HG03135 (cell line): ENCODE data around the gene ZNF608.

Experiments
- ATAC-seq: cut with Tn5 transposase; IDR thresholded peaks from one replicate; pipeline ENCODE4 v1.9.1; 2021; ENCODE audit warnings: mild to moderate bottlenecking, moderate library complexity; ENCODE audit not compliant: unreplicated experiment

ZNF608 gene

GRCh38 chr5:124754206-124754927 lies 7.9 kb upstream of the ZNF608 start:
- ATAC-seq = no peak

- no peak for ATAC-seq
Measured at GRCh38 chr5:124752854-124753720, 6.6 kb upstream of the ZNF608 start.

GRCh38 chr5:124751031-124751430 lies 4.6 kb upstream of the ZNF608 start:
- ATAC-seq = no peak

GRCh38 chr5:124748687-124749594 lies 2.5 kb upstream of the ZNF608 start:
- ATAC-seq = peak; percentile 78

- peak; percentile 48 for ATAC-seq
Measured at GRCh38 chr5:124747791-124748686, 1.6 kb upstream of the ZNF608 start.

- ATAC-seq = no peak
Measured at GRCh38 chr5:124746916-124747790, 714 bp upstream of the ZNF608 start.

GRCh38 chr5:124745007-124745927 lies 1.2 kb downstream of the ZNF608 start:
- ATAC-seq = no peak

- no peak for ATAC-seq
Measured at GRCh38 chr5:124744170-124744971, 2.1 kb downstream of the ZNF608 start.

GRCh38 chr5:124743602-124744169 lies 2.8 kb downstream of the ZNF608 start:
- ATAC-seq = no peak

GRCh38 chr5:124742983-124743601 lies 3.3 kb downstream of the ZNF608 start:
- ATAC-seq = no peak

- no peak for ATAC-seq
Measured at GRCh38 chr5:124742521-124742920, 3.9 kb downstream of the ZNF608 start.

- no peak for ATAC-seq
Measured at GRCh38 chr5:124741711-124742496, 4.5 kb downstream of the ZNF608 start.

GRCh38 chr5:124740991-124741583 lies 5.4 kb downstream of the ZNF608 start:
- ATAC-seq = no peak

GRCh38 chr5:124740071-124740470 lies 6.4 kb downstream of the ZNF608 start:
- no peak for ATAC-seq

GRCh38 chr5:124739634-124740025 lies 6.8 kb downstream of the ZNF608 start:
- no peak for ATAC-seq
